SK-N-SH (cell line): ENCODE results near the gene CXADR. TPM values are rescaled to one million over a fixed set of nuclear protein-coding genes. Genes with fewer than 3 reads are reported as not detected.
"Not testable (repeated sequence)": the region's sequence is repeated elsewhere in the genome, so short reads cannot be mapped to it uniquely, and the experiment has no call there.

Experiments
- CTCF ChIA-PET: fragments of 300-600, 350-600 bp; formaldehyde crosslinking; extraction: SDS; loops from one replicate; lab custom pipeline; 2021; lab: Yijun Ruan, JAX
- POLR2A ChIA-PET: fragments of 350-600 bp; sonication (Branson Sonifier 250); formaldehyde crosslinking; extraction: SDS; loops from one replicate; lab custom pipeline; 2020; ENCODE audit warnings: antibody characterized with exemption, inconsistent platforms; lab: Yijun Ruan, JAX
- DNase-seq: peaks from one replicate; pipeline ENCODE4 v3.0.0; 2012
- H2AFZ ChIP-seq: fragments of 200-600 bp; sonication (generic); 2 replicates; pipeline ENCODE4 v1.8.1; 2016; ENCODE audit warnings: antibody characterized with exemption, mild to moderate bottlenecking, low read depth
- H3F3A ChIP-seq: fragments of 200-600 bp; sonication (generic); replicated peaks from 2 replicates; pipeline ENCODE3; 2016; ENCODE audit warnings: antibody characterized with exemption, mild to moderate bottlenecking; ENCODE audit not compliant: insufficient read depth
- H3K27ac ChIP-seq, 2 experiments: fragments of 200-500 bp in 1 of 2; fragments of 200-600 bp in 1 of 2; sonication (Bioruptor generic) in 1 of 2; sonication (generic), shearing (Covaris generic) in 1 of 2; 2 replicates each; pipeline versions ENCODE4 v1.5.1 to v1.6.1; 2014 to 2016; ENCODE audit warnings: low read depth in 2 of 2, inconsistent platforms in 1 of 2, low read length in 1 of 2, mild to moderate bottlenecking in 1 of 2, mixed read lengths in 1 of 2
- H3K27me3 ChIP-seq: fragments of 200-600 bp; sonication (generic), shearing (Covaris generic); 2 replicates; pipeline ENCODE4 v1.6.1; 2016; ENCODE audit warnings: mixed run types; ENCODE audit not compliant: insufficient read depth
- H3K36me3 ChIP-seq, 2 experiments: fragments of 200-500 bp in 1 of 2; fragments of 200-600 bp in 1 of 2; sonication (Bioruptor generic) in 1 of 2; sonication (generic) in 1 of 2; replicated peaks in 1 of 2; 2 replicates each; pipeline versions ENCODE3 to v1.5.1; 2014 to 2016; ENCODE audit warnings: low read length in 1 of 2, mild to moderate bottlenecking in 1 of 2; ENCODE audit not compliant: insufficient read depth in 2 of 2, control insufficient read depth in 1 of 2
- H3K4me1 ChIP-seq, 2 experiments: fragments of 200-500 bp in 1 of 2; fragments of 200-600 bp in 1 of 2; sonication (Bioruptor generic) in 1 of 2; sonication (generic), shearing (Covaris generic) in 1 of 2; 2 replicates each; pipeline versions ENCODE4 v1.5.1 to v1.6.1; 2014 to 2016; ENCODE audit warnings: low read depth in 1 of 2, low read length in 1 of 2, mixed run types in 1 of 2; ENCODE audit not compliant: insufficient read depth in 2 of 2, control insufficient read depth in 1 of 2
- H3K4me2 ChIP-seq: fragments of 200-600 bp; sonication (generic), shearing (Covaris generic); 2 replicates; pipeline ENCODE4 v1.6.1; 2017; ENCODE audit warnings: mixed run types
- H3K4me3 ChIP-seq, 2 experiments: fragments of 200-500 bp in 1 of 2; fragments of 200-600 bp in 1 of 2; sonication (Bioruptor generic) in 1 of 2; sonication (generic), shearing (Covaris generic) in 1 of 2; 2 replicates each; pipeline versions ENCODE4 v1.5.1 to v1.8.1; 2014 to 2016; ENCODE audit warnings: low read depth in 2 of 2, inconsistent platforms in 1 of 2, low read length in 1 of 2, mild to moderate bottlenecking in 1 of 2, mixed read lengths in 1 of 2, moderate library complexity in 1 of 2
- H3K79me2 ChIP-seq: fragments of 200-600 bp; sonication (generic); 2 replicates; pipeline ENCODE4 v1.8.1; 2017; ENCODE audit warnings: mild to moderate bottlenecking; ENCODE audit not compliant: insufficient read depth
- H3K9ac ChIP-seq: fragments of 200-600 bp; sonication (generic); 2 replicates; pipeline ENCODE4 v1.6.1; 2017; ENCODE audit warnings: mixed run types
- H3K9me2 ChIP-seq: fragments of 200-600 bp; sonication (generic); 2 replicates; pipeline ENCODE4 v1.6.1; 2017; ENCODE audit warnings: mixed run types
- H3K9me3 ChIP-seq: fragments of 200-600 bp; sonication (generic); 2 replicates; pipeline ENCODE4 v1.6.1; 2017; ENCODE audit warnings: mixed run types, mild to moderate bottlenecking, moderate library complexity
- H4K20me1 ChIP-seq: fragments of 200-600 bp; sonication (generic); 2 replicates; pipeline ENCODE4 v1.6.1; 2017; ENCODE audit warnings: mild to moderate bottlenecking, mixed run types; ENCODE audit not compliant: insufficient read depth
- ELF1 ChIP-seq: IDR thresholded peaks from 2 replicates; pipeline ENCODE4 v1.4.0; 2012
- FOXJ3 ChIP-seq: sonication (generic); formaldehyde crosslinking; IDR thresholded peaks from 2 replicates; pipeline ENCODE4 v1.5.1; 2020; ENCODE audit warnings: mild to moderate bottlenecking, missing genetic modification reagents
- FOXM1 ChIP-seq: IDR thresholded peaks from 2 replicates; pipeline ENCODE4 v1.4.0; 2012; ENCODE audit warnings: low read depth, mild to moderate bottlenecking
- GATA2 ChIP-seq: sonication (generic); formaldehyde crosslinking; IDR thresholded peaks from 2 replicates; pipeline ENCODE4 v1.5.0; 2020; ENCODE audit warnings: mild to moderate bottlenecking, missing genetic modification reagents
- RAD21 ChIP-seq: IDR thresholded peaks from 2 replicates; pipeline ENCODE4 v1.6.1; 2012; ENCODE audit warnings: mild to moderate bottlenecking, low read length
- RCOR1 ChIP-seq: fragments of 150-350 bp; IDR thresholded peaks from 2 replicates; pipeline ENCODE4 v1.6.1; 2017; ENCODE audit warnings: antibody characterized with exemption, low read length
- RFX5 ChIP-seq: IDR thresholded peaks from 2 replicates; pipeline ENCODE4 v1.6.1; 2012; ENCODE audit warnings: mild to moderate bottlenecking, improper control_type of control experiment, low read length
- WGBS: methylation state at CpG from one replicate; pipeline ENCODE4 v1.1.6; 2017; ENCODE audit warnings: low lambda C conversion rate; 5-methylcytosine and 5-hydroxymethylcytosine counted together
- polyA plus RNA-seq, 3 experiments: library from polyadenylated mRNA; depleted of rRNA; stranded (reverse); fragments of >200 nt; gene quantifications; 2 replicates each; pipeline ENCODE4 v1.2.3, GENCODE V29; 2012
- TF ChIP-seq, protein P1 (sequence below): IDR thresholded peaks from 2 replicates; pipeline ENCODE4 v1.4.0; 2012; ENCODE audit warnings: low read depth, borderline replicate concordance
- TF ChIP-seq, protein P2 (sequence below): fragments of 150-350 bp; IDR thresholded peaks from 2 replicates; pipeline ENCODE4 v1.6.1; 2016; ENCODE audit warnings: mild to moderate bottlenecking, low read depth, low read length

The CXADR gene
- polyA plus RNA-seq, 1 of the 3 experiments (the other 2 are of a cell fraction) = 1.1 TPM

DNA sequence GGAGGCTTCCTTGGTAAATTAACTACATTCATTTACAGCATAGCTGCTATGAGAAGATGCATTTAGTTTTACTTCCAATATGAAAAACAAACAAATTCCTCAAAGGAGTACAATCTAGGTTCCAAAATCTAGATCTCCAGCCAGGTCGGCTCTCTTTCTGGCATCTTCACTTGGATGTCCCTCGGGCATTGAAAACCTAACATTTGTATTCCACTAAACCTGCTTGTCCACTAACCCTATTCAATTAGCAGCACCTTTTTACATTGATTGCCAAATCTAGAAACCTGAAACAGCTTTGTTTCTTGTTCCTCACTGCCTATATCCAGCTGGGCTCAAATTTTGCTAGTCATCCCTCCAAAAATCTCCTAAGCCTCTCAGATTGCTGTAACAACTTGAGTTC lies 14.3 kb upstream of the CXADR start:
- Histone ChIP-seq H3K27ac (no peak overlapping the region), H3K9me3 (no peaks in the 10 kb centered on the region), H2AFZ (no peak overlapping the region), H3K79me2 (no peaks in the 10 kb centered on the region), H3K4me3 (no peak overlapping the region)
- ChIA-PET POLR2A (no interaction called here), CTCF (interaction anchor here (1.2 kb wide), 1 partner anchor 13 kb away, joined by 3 read pairs; no protein-coding TSS in a partner anchor)
- 88% methylated on average over 2 of the region's 2 CpGs for WGBS
- TF ChIP-seq RAD21 (no peak), RFX5 (no peak), GATA2 (CRISPR knock-in tag) (no peak), ELF1 (no peak), RCOR1 (no peak), FOXM1 (no peak), FOXJ3 (no peak)
- TF ChIP-seq, protein P1, sequence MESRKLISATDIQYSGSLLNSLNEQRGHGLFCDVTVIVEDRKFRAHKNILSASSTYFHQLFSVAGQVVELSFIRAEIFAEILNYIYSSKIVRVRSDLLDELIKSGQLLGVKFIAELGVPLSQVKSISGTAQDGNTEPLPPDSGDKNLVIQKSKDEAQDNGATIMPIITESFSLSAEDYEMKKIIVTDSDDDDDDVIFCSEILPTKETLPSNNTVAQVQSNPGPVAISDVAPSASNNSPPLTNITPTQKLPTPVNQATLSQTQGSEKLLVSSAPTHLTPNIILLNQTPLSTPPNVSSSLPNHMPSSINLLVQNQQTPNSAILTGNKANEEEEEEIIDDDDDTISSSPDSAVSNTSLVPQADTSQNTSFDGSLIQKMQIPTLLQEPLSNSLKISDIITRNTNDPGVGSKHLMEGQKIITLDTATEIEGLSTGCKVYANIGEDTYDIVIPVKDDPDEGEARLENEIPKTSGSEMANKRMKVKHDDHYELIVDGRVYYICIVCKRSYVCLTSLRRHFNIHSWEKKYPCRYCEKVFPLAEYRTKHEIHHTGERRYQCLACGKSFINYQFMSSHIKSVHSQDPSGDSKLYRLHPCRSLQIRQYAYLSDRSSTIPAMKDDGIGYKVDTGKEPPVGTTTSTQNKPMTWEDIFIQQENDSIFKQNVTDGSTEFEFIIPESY = no peak
- TF ChIP-seq, protein P2, sequence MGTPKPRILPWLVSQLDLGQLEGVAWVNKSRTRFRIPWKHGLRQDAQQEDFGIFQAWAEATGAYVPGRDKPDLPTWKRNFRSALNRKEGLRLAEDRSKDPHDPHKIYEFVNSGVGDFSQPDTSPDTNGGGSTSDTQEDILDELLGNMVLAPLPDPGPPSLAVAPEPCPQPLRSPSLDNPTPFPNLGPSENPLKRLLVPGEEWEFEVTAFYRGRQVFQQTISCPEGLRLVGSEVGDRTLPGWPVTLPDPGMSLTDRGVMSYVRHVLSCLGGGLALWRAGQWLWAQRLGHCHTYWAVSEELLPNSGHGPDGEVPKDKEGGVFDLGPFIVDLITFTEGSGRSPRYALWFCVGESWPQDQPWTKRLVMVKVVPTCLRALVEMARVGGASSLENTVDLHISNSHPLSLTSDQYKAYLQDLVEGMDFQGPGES = no peak
- TF ChIP-seq, all 33 proteins: peak for 0
- no peaks in the 10 kb centered on the region for H3F3A ChIP-seq
- no peak overlapping the region for H3K9ac ChIP-seq
- no peaks in the 10 kb centered on the region; a peak in 1 of 4 replicates for H3K4me1 ChIP-seq
- H3K36me3 ChIP-seq = no peaks in the 10 kb centered on the region
- DNase-seq = no peak
- no peaks in the 10 kb centered on the region for H4K20me1 ChIP-seq
- no peak overlapping the region for H3K4me2 ChIP-seq
- no peaks in the 10 kb centered on the region for H3K9me2 ChIP-seq
- no peaks in the 10 kb centered on the region; the same call in 1 of the 2 replicates for H3K27me3 ChIP-seq

DNA sequence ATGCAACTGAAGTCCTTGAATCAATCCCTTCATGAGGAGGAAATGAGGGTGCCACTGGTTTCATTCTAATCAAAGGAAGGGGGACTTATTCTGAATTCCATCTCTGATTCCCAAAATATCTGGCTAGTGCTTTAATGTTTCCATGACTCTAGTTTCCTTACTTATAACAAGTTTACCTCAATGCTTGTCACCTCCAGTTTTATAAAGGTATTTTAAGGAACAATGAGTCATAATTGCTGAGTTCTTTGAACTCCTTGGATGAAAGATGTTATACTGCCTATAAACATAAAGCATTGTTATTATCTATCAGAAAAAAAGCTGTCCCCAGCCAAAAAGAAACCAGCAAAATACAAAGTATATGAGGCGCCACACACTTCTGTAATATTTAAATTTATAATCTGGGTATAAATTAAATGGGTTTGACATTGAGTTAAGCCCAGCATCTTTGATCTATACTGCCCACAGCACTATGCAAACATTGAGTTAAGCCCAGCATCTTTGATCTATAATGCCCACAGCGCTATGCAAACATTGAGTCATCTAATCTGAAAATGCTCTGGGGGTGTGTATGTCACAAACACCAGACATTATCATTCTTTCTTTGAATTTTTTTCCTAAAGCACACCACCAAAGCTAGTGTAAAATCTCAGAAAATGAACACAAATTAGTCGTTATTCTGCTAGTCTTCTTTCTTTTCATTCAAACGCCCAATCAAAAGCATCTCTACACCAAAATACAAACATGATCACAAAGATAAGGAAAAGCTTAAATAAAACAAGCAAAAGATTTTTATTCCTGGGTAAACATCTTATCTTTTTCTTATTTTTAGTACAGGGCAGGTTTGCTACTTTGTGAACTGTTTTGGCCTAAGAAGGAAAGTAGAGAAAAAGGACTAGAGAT lies 11.5 kb upstream of the CXADR start:
- WGBS = 49% methylated on average over 4 of the region's 4 CpGs
- POLR2A ChIA-PET = no interaction called here

DNA sequence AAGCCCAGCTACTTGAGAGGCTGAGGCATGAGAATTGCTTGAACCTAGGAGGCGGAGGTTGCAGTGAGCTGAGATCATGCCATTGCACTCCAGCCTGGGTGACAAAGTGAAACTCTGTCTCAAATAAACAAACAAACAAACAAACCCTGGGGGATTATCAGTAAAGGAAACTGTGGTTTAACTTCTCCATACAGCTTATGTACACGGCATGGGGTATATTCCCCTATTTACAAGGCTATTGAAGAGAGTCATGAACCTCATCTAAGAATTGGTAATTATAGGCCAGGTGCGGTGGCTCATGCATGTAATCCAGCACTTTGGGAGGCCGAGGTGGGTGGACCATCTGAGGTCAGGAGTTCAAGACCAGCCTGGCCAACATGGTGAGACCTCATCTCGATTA lies 9.9 kb upstream of the CXADR start:
- H3K79me2 ChIP-seq, H3K4me3 ChIP-seq, H3K9me2 ChIP-seq, H2AFZ ChIP-seq, H3K9ac ChIP-seq, H3K4me2 ChIP-seq, H3K4me1 ChIP-seq, H3K9me3 ChIP-seq, H3F3A ChIP-seq, POLR2A ChIA-PET, H3K27me3 ChIP-seq, H3K27ac ChIP-seq, DNase-seq, H3K36me3 ChIP-seq, H4K20me1 ChIP-seq: not testable (repeated sequence)
- CTCF ChIA-PET = interaction anchor here (1.0 to 1.8 kb wide), 3 partner anchors 9 to 117 kb away, joined by 3 to 5 read pairs (median 3); partner anchors contain the start of gene CXADR
- 77% methylated on average over 5 of the region's 5 CpGs for WGBS

More for the DNA sequence above, 11.5 kb upstream of the CXADR start:
- CTCF ChIA-PET = interaction anchor here (1.3 kb wide), 1 partner anchor 11 kb away, joined by 3 read pairs; no protein-coding TSS in a partner anchor
- Histone ChIP-seq H3K27ac (no peak overlapping the region), H3K36me3 (no peaks in the 10 kb centered on the region), H3K9me2 (no peaks in the 10 kb centered on the region), H3K9ac (no peak overlapping the region), H4K20me1 (no peaks in the 10 kb centered on the region), H3K4me3 (no peak overlapping the region), H3K27me3 (no peaks in the 10 kb centered on the region; the same call in 1 of the 2 replicates), H3K9me3 (no peaks in the 10 kb centered on the region), H2AFZ (no peak overlapping the region), H3F3A (no peaks in the 10 kb centered on the region), H3K79me2 (no peaks in the 10 kb centered on the region), H3K4me1 (no peaks in the 10 kb centered on the region), H3K4me2 (no peak overlapping the region)
- TF ChIP-seq RAD21 = no peak
- DNase-seq = no peak
